CD4-positive, alpha-beta T cell treated with Interleukin-21 for 1 hour (primary cell): ENCODE results near the gene OPCML.

Experiments
- DNase-seq: peaks from one replicate; pipeline ENCODE4 v3.0.0-alpha.2; 2020

The OPCML gene

GRCh38 chr11:132501356-132501755 lies 1030.9 kb downstream of the OPCML start:
- DNase-seq: no peak

- no peak for DNase-seq
Measured at GRCh38 chr11:132499661-132500060, 1032.6 kb downstream of the OPCML start.

- DNase-seq: no peak
Measured at GRCh38 chr11:132496341-132496740, 1036.0 kb downstream of the OPCML start.

- DNase-seq: no peak
Measured at GRCh38 chr11:132493801-132494200, 1038.5 kb downstream of the OPCML start.

GRCh38 chr11:132490978-132491377 lies 1041.3 kb downstream of the OPCML start:
- no peak for DNase-seq

GRCh38 chr11:132486060-132486459 lies 1046.2 kb downstream of the OPCML start:
- no peak for DNase-seq

- DNase-seq: no peak
Measured at GRCh38 chr11:132475026-132475425, 1057.3 kb downstream of the OPCML start.

- no peak for DNase-seq
Measured at GRCh38 chr11:132472411-132473172, 1059.7 kb downstream of the OPCML start.

- no peak for DNase-seq
Measured at GRCh38 chr11:132471466-132471865, 1060.8 kb downstream of the OPCML start.

- DNase-seq: no peak
Measured at GRCh38 chr11:132466983-132467382, 1065.3 kb downstream of the OPCML start.

GRCh38 chr11:132464939-132465338 lies 1067.4 kb downstream of the OPCML start:
- DNase-seq: no peak

- no peak for DNase-seq
Measured at GRCh38 chr11:132464003-132464342, 1068.3 kb downstream of the OPCML start.

GRCh38 chr11:132463295-132464002 lies 1068.9 kb downstream of the OPCML start:
- no peak for DNase-seq

GRCh38 chr11:132459736-132460135 lies 1072.6 kb downstream of the OPCML start:
- DNase-seq: no peak

GRCh38 chr11:132457445-132457844 lies 1074.9 kb downstream of the OPCML start:
- no peak for DNase-seq

GRCh38 chr11:132456751-132457328 lies 1075.5 kb downstream of the OPCML start:
- DNase-seq: no peak

GRCh38 chr11:132455044-132455443 lies 1077.3 kb downstream of the OPCML start:
- no peak for DNase-seq

GRCh38 chr11:132453406-132453805 lies 1078.9 kb downstream of the OPCML start:
- DNase-seq: no peak

- DNase-seq: no peak
Measured at GRCh38 chr11:132452616-132453015, 1079.7 kb downstream of the OPCML start.

- no peak for DNase-seq
Measured at GRCh38 chr11:132451942-132452601, 1080.2 kb downstream of the OPCML start.

- no peak for DNase-seq
Measured at GRCh38 chr11:132450631-132451030, 1081.7 kb downstream of the OPCML start.

GRCh38 chr11:132448334-132448995 lies 1083.8 kb downstream of the OPCML start:
- DNase-seq: no peak

- no peak for DNase-seq
Measured at GRCh38 chr11:132447761-132448160, 1084.5 kb downstream of the OPCML start.
